OCI-LY7 (cell line): ENCODE measurements around the gene GALNT17.

Experiments used
- CTCF ChIP-seq: fragments of 200-600 bp; sonication (generic); conservative IDR thresholded peaks from 2 replicates; pipeline ENCODE4 v1.5.1; 2014; ENCODE audit warnings: mild to moderate bottlenecking, antibody characterized with exemption, low read length, moderate library complexity, mixed read lengths
- EZH2phosphoT487 ChIP-seq: fragments of 200-600 bp; sonication (generic); IDR thresholded peaks from 2 replicates; pipeline ENCODE4 v1.6.1; 2018; ENCODE audit warnings: low read depth, borderline replicate concordance, mild to moderate bottlenecking, mixed run types, antibody characterized with exemption, low read length, moderate library complexity, mixed read lengths

GRCh38 chr7:71386152-71386785, 254.3 kb downstream of the GALNT17 start:
- TF ChIP-seq CTCF (no peak), EZH2phosphoT487 (no peak)
